ENCODE measurements around the gene RFX7.

DNA sequence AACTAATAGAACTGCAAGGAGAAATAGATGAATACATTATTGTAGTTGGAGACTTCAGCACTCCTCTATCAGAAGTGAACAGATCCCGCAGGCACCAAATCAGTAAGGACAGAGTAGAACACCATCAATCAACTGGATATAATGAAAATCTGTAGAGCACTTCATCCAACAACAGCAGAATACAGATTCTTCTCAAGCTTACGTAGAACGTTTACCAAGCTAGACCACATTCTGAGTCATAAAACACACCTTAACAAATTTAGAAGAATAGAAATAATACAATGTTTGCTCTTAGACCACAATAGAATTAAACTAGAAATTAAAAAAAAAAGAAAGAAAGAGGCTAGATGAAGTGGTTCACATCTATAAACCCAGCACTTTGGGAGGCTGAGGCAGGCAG, 179.5 kb downstream of the RFX7 start:
- TF ChIP-seq SP2 (tag by site-specific recombination; IDR thresholded peaks at IDR 0.05) (no peak), CTCF (tag by site-specific recombination; IDR thresholded peaks at IDR 0.05) (no peak), ZNF677 (tag by site-specific recombination; IDR thresholded peaks at IDR 0.05) (no peak)

Measured in HEK293 (cell line).